ENCODE results near the gene TRMT61A.

TRMT61A gene

GRCh38 chr14:103547455-103547940 is 18.5 kb downstream of the TRMT61A start:
- no peak for DNase-seq (ENCODE audit: low read depth, low spot score)

- no peak for DNase-seq (ENCODE audit: low read depth, low spot score)
Measured at GRCh38 chr14:103547941-103548462, 19.0 kb downstream of the TRMT61A start.

- no peak for DNase-seq (ENCODE audit: low read depth, low spot score)
Measured at GRCh38 chr14:103548463-103549351, 19.7 kb downstream of the TRMT61A start.

- no peak for DNase-seq (ENCODE audit: low read depth, low spot score)
Measured at GRCh38 chr14:103549361-103550311, 20.6 kb downstream of the TRMT61A start.

GRCh38 chr14:103550451-103551337 is 21.7 kb downstream of the TRMT61A start:
- no peak for DNase-seq (ENCODE audit: low read depth, low spot score)

- no peak for DNase-seq (ENCODE audit: low read depth, low spot score)
Measured at GRCh38 chr14:103551338-103551762, 22.4 kb downstream of the TRMT61A start.

- no peak for DNase-seq (ENCODE audit: low read depth, low spot score)
Measured at GRCh38 chr14:103552011-103552845, 23.2 kb downstream of the TRMT61A start.

- no peak for DNase-seq (ENCODE audit: low read depth, low spot score)
Measured at GRCh38 chr14:103552846-103553210, 23.8 kb downstream of the TRMT61A start.

- no peak for DNase-seq (ENCODE audit: low read depth, low spot score)
Measured at GRCh38 chr14:103555559-103556337, 26.8 kb downstream of the TRMT61A start.

- no peak for DNase-seq (ENCODE audit: low read depth, low spot score)
Measured at GRCh38 chr14:103556946-103557758, 28.2 kb downstream of the TRMT61A start.

- DNase-seq (ENCODE audit: low read depth, low spot score), result no peak
Measured at GRCh38 chr14:103558071-103558882, 29.3 kb downstream of the TRMT61A start.

GRCh38 chr14:103559766-103560165 is 30.8 kb downstream of the TRMT61A start:
- no peak for DNase-seq (ENCODE audit: low read depth, low spot score)

- no peak for DNase-seq (ENCODE audit: low read depth, low spot score)
Measured at GRCh38 chr14:103560691-103561090, 31.7 kb downstream of the TRMT61A start.

GRCh38 chr14:103561381-103562178 is 32.6 kb downstream of the TRMT61A start:
- no peak for DNase-seq (ENCODE audit: low read depth, low spot score)

- DNase-seq (ENCODE audit: low read depth, low spot score), result no peak
Measured at GRCh38 chr14:103562179-103562428, 33.1 kb downstream of the TRMT61A start.

GRCh38 chr14:103562429-103563225 is 33.6 kb downstream of the TRMT61A start, which contains the start of the genes BAG5 and COA8:
BAG5 (minus strand) TSS chr14:103562657; CDS start chr14:103561164, 1,493 bp downstream.
COA8 (plus strand) TSS chr14:103562960; CDS start chr14:103563002, 42 bp downstream.
- DNase-seq (ENCODE audit: low read depth, low spot score), result peak; percentile 70
